ENCODE measurements around the gene ASPHD1.

GRCh38 chr16:29877266-29877961 is 22.9 kb upstream of the ASPHD1 start:
- TF ChIP-seq TAF1 (IDR thresholded peaks at IDR 0.05; ENCODE audit: low read depth, low read length): no peak
- no peak for TF ChIP-seq POLR2A (IDR thresholded peaks at IDR 0.05; ENCODE audit: low read depth, low read length)
- TF ChIP-seq POLR2AphosphoS5 (IDR thresholded peaks at IDR 0.05; ENCODE audit: low read depth, low read length): no peak
- no peak for TF ChIP-seq SPI1 (IDR thresholded peaks at IDR 0.05; ENCODE audit: low read depth, low read length)
- no peak for TF ChIP-seq PAX5 (IDR thresholded peaks at IDR 0.05; ENCODE audit: insufficient read depth, low read length, severe bottlenecking)
